Lung (tissue), 12 donors: ENCODE data around the gene RIN3. TPM values are rescaled to one million over a fixed set of nuclear protein-coding genes. Genes with fewer than 3 reads are reported as not detected.

ENCODE experiments used
- ATAC-seq: fragments of 200-7000 bp; cut with Tn5 transposase; one replicate; pipeline ENCODE4 v1.9.1; 2020; ENCODE audit warnings: moderate number of reproducible peaks; ENCODE audit not compliant: insufficient read depth, low FRiP score
- DNase-seq, 3 donors: peaks; one replicate each; pipeline ENCODE4 v3.0.0-alpha.2; 2013 to 2017
- H3K27ac ChIP-seq, 2 donors: one replicate each; pipeline ENCODE4 v1.5.1; 2013; ENCODE audit warnings: mild to moderate bottlenecking in 2 of 2, moderate library complexity in 2 of 2, control low read depth in 1 of 2, inconsistent platforms in 1 of 2, low read depth in 1 of 2, low read length in 1 of 2
- H3K27me3 ChIP-seq, 3 donors: one replicate each; pipeline ENCODE4 v1.5.1; 2013; ENCODE audit warnings: low read length in 2 of 3; ENCODE audit not compliant: control insufficient read depth in 3 of 3, insufficient read depth in 3 of 3
- H3K36me3 ChIP-seq, 4 donors: one replicate each; pipeline ENCODE4 v1.5.1; 2013; ENCODE audit warnings: low read length in 4 of 4, mild to moderate bottlenecking in 1 of 4, moderate library complexity in 1 of 4; ENCODE audit not compliant: control insufficient read depth in 4 of 4, insufficient read depth in 4 of 4
- H3K4me1 ChIP-seq, 5 donors: one replicate each; pipeline ENCODE4 v1.5.1; 2013; ENCODE audit warnings: low read length in 5 of 5, mild to moderate bottlenecking in 2 of 5, moderate library complexity in 1 of 5; ENCODE audit not compliant: control insufficient read depth in 5 of 5, insufficient read depth in 5 of 5
- H3K4me3 ChIP-seq: one replicate; pipeline ENCODE4 v1.5.1; 2013; ENCODE audit warnings: mild to moderate bottlenecking, control low read depth, moderate library complexity
- H3K9ac ChIP-seq, 2 donors: one replicate each; pipeline ENCODE4 v1.5.1; 2013; ENCODE audit warnings: low read length in 2 of 2, control low read depth in 1 of 2; ENCODE audit not compliant: insufficient read depth in 1 of 2
- H3K9me3 ChIP-seq, 4 donors: one replicate each; pipeline ENCODE4 v1.5.1; 2013; ENCODE audit warnings: low read length in 3 of 4, mild to moderate bottlenecking in 1 of 4, moderate library complexity in 1 of 4; ENCODE audit not compliant: control insufficient read depth in 4 of 4, insufficient read depth in 3 of 4
- WGBS, 2 donors: extraction: QIAGEN DNeasy Blood & Tissue Kit; methylation state at CpG; one replicate each; pipeline ENCODE4 v1.1.7; 2013; 5-methylcytosine and 5-hydroxymethylcytosine counted together
- polyA plus RNA-seq, 2 donors: library from polyadenylated mRNA; stranded (reverse); fragments of 200-250 nt; gene quantifications; one replicate each; pipeline ENCODE4 v1.2.1, GENCODE V29; 2013
- total RNA-seq, 2 donors: library from RNA; depleted of rRNA in 1 of 2; stranded (reverse); fragments of >200 nt in 1 of 2; gene quantifications; one replicate each; pipeline ENCODE4 v1.2.1, GENCODE V29; 2014 to 2021
- TF ChIP-seq, protein P1 (sequence below): IDR thresholded peaks from 2 replicates; pipeline ENCODE4 v1.5.1; 2012; ENCODE audit warnings: mild to moderate bottlenecking; ENCODE audit errors: control extremely low read depth, extremely low read depth
- donor health status: control.
- donor health status: control.
- donor health status: Bipolar disorder and iron deficiency.
- donor health status: healthy.
- donor health status: DM: yes; HTN: yes; CAD: no.

RIN3 gene
- total and polyA plus RNA-seq, 4 donors, result 19.3 to 55.5 (median 40.2) TPM

DNA sequence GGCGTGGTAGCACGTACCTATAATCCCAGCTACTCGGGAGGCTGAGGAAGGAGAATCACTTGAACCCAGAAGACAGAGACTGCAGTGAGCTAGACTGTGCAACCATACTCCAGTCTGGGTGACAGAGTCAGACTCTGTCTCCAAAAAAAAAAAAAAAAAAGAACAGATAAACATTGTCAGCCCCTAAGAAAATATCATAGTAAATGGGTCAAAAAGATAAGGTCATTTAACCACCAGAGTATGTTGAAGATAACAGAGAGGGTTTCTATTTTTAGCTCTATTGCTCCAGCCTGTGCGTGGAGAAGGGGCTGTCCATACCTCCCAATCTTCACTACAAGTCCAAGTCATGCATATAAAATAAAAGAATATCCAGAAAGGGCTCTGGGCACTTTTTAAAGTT lies 219.4 kb downstream of the RIN3 start:
- H3K4me1 ChIP-seq, result peaks cover 0 to 20% (median 0%) of the 10 kb centered on the region in 5 donors
- 73 to 81% methylated on average over 4 of the region's 4 CpGs for WGBS, 2 donors
- H3K27me3 ChIP-seq, result no peaks in the 10 kb centered on the region
- H3K9ac ChIP-seq, result no peak overlapping the region
- peaks cover 0 to 17% (median 14%) of the 10 kb centered on the region in 4 donors for H3K36me3 ChIP-seq
- DNase-seq (no peak), ATAC-seq (no peak)
- no peak overlapping the region for H3K4me3 ChIP-seq
- peaks cover 0 to 2% (median 1%) of the 10 kb centered on the region in 4 donors for H3K9me3 ChIP-seq
- H3K27ac ChIP-seq, result no peak overlapping the region
- TF ChIP-seq, protein P1, sequence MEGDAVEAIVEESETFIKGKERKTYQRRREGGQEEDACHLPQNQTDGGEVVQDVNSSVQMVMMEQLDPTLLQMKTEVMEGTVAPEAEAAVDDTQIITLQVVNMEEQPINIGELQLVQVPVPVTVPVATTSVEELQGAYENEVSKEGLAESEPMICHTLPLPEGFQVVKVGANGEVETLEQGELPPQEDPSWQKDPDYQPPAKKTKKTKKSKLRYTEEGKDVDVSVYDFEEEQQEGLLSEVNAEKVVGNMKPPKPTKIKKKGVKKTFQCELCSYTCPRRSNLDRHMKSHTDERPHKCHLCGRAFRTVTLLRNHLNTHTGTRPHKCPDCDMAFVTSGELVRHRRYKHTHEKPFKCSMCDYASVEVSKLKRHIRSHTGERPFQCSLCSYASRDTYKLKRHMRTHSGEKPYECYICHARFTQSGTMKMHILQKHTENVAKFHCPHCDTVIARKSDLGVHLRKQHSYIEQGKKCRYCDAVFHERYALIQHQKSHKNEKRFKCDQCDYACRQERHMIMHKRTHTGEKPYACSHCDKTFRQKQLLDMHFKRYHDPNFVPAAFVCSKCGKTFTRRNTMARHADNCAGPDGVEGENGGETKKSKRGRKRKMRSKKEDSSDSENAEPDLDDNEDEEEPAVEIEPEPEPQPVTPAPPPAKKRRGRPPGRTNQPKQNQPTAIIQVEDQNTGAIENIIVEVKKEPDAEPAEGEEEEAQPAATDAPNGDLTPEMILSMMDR, result no peak

DNA sequence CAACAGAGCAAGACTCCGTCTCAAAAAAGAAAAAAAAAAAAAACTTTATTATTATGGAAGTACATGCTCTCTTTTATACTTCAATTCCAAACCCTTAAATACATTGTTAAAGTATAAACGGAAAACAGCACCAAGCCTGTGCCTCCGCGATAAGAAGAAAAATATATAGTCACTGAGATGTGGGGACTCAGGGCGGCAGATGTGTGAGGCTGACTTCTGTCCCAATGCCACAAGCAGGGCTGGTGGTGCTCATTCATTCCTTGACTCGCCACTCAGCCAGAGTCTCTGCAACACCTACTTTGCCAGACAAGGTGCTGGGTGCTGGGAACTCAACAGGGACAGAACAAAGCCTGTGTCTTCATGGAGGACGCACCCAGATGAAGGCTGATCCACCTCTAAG lies 221.0 kb downstream of the RIN3 start:
- peaks cover 0 to 16% (median 12%) of the 10 kb centered on the region in 4 donors for H3K36me3 ChIP-seq
- H3K9ac ChIP-seq, result no peak overlapping the region
- no peak overlapping the region for H3K27ac ChIP-seq
- ATAC-seq (no peak), DNase-seq (no peak)
- H3K9me3 ChIP-seq, result peaks cover 0 to 2% (median 1%) of the 10 kb centered on the region in 4 donors
- no peaks in the 10 kb centered on the region for H3K27me3 ChIP-seq
- 94 to 95% methylated on average over 7 of the region's 7 CpGs for WGBS, 2 donors
- TF ChIP-seq, protein P1, result no peak
- no peak overlapping the region for H3K4me3 ChIP-seq
- H3K4me1 ChIP-seq, result peaks cover 0 to 13% (median 0%) of the 10 kb centered on the region in 5 donors

DNA sequence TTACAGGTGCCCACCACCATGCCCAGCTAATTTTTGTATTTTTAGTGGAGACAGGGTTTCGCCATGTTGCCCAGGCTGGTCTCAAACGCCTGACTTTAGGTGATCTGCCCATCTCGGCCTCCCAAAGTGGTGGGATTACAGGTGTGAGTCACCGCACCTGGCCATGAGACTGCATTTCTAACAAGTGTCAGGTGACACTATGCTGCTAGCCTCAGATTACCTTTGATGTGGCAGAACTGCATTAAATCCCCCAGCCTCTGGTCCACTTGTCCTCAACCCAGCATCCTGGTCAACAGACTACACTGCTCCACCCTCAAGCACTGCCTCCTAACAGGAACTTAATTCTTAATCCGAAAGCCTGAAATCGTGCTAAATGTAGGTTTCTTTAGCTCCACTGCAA lies 221.8 kb downstream of the RIN3 start:
- Histone ChIP-seq H3K36me3 (peaks cover 0 to 16% (median 13%) of the 10 kb centered on the region in 4 donors), H3K4me1 (peaks cover 0 to 12% (median 0%) of the 10 kb centered on the region in 5 donors), H3K9ac (no peak overlapping the region), H3K9me3 (peaks cover 0 to 2% (median 1%) of the 10 kb centered on the region in 4 donors), H3K27me3 (no peaks in the 10 kb centered on the region), H3K4me3 (no peak overlapping the region), H3K27ac (no peak overlapping the region)
- DNase-seq (no peak), ATAC-seq (no peak)
- WGBS, 2 donors, result 91 to 92% methylated on average over 6 of the region's 6 CpGs
- TF ChIP-seq, protein P1, result no peak

DNA sequence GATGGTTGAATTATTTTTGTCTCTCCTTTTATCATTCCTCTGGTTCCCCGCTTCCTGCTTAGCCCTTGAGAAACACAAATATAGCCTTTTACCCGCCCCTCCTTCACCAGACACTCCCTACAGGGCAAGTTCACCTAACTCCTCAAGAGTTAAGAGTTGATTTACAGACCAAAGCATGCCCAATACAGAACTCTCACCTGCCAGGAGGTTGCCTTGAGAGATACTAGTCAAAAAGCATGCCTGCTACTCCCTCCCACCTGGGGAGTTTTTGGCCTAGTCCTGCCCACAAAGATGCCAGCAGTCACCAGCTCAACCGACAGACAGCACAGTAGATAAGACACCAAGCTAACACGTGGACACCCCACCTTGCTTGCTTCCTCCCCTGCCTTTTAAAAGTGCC lies 223.6 kb downstream of the RIN3 start:
- H3K27ac ChIP-seq, result peak overlapping the region in 1 of 2 donors; percentile 14
- DNase-seq (no peak), ATAC-seq (no peak)
- peaks cover 0 to 10% (median 0%) of the 10 kb centered on the region in 5 donors for H3K4me1 ChIP-seq
- H3K36me3 ChIP-seq, result peaks cover 0 to 9% (median 6%) of the 10 kb centered on the region in 4 donors
- H3K4me3 ChIP-seq, result no peak overlapping the region
- no peak overlapping the region for H3K9ac ChIP-seq
- 44 to 56% methylated on average over 4 of the region's 4 CpGs for WGBS, 2 donors
- TF ChIP-seq, protein P1, result no peak
- no peaks in the 10 kb centered on the region for H3K27me3 ChIP-seq
- no peaks in the 10 kb centered on the region for H3K9me3 ChIP-seq
